DOHH2 (cell line): ENCODE measurements around the gene NEURL1.

Experiments
- H3F3A ChIP-seq: fragments of 200-600 bp; sonication (generic), shearing (Covaris generic); 2 replicates; pipeline ENCODE4 v1.6.0; 2016; ENCODE audit warnings: antibody characterized with exemption, mild to moderate bottlenecking; ENCODE audit not compliant: control insufficient read depth, insufficient read depth
- H3K27ac ChIP-seq: fragments of 200-600 bp; sonication (generic); 2 replicates; pipeline ENCODE4 v1.5.1; 2014; ENCODE audit warnings: low read depth, mild to moderate bottlenecking, low read length, moderate library complexity
- H3K27me3 ChIP-seq: fragments of 200-600 bp; sonication (generic); 2 replicates; pipeline ENCODE4 v1.6.1; 2014; ENCODE audit warnings: mild to moderate bottlenecking, low read length, mixed read lengths; ENCODE audit not compliant: control insufficient read depth
- H3K36me3 ChIP-seq: fragments of 200-600 bp; sonication (generic); 2 replicates; pipeline ENCODE4 v1.6.1; 2014; ENCODE audit warnings: mild to moderate bottlenecking, low read length, moderate library complexity, mixed read lengths; ENCODE audit not compliant: control insufficient read depth
- H3K4me1 ChIP-seq: fragments of 200-600 bp; sonication (generic); 2 replicates; pipeline ENCODE4 v1.6.1; 2014; ENCODE audit warnings: mild to moderate bottlenecking, low read length, mixed read lengths; ENCODE audit not compliant: control insufficient read depth
- H3K4me2 ChIP-seq: fragments of 200-600 bp; sonication (generic); 2 replicates; pipeline ENCODE4 v1.6.0; 2014; ENCODE audit warnings: mild to moderate bottlenecking, low read length, moderate library complexity
- H3K4me3 ChIP-seq: fragments of 200-600 bp; sonication (generic); 2 replicates; pipeline ENCODE4 v1.5.1; 2014; ENCODE audit warnings: mild to moderate bottlenecking, low read length, mixed read lengths
- H3K79me2 ChIP-seq: fragments of 200-600 bp; sonication (generic); 2 replicates; pipeline ENCODE4 v1.6.1; 2014; ENCODE audit warnings: mild to moderate bottlenecking, low read length, mixed read lengths; ENCODE audit not compliant: control insufficient read depth
- H3K9me2 ChIP-seq: fragments of 200-600 bp; sonication (generic); replicated peaks from 2 replicates; pipeline ENCODE4 v1.6.1; 2014; ENCODE audit warnings: mild to moderate bottlenecking, low read length, mixed read lengths; ENCODE audit not compliant: control insufficient read depth
- H3K9me3 ChIP-seq: fragments of 200-600 bp; sonication (generic); 2 replicates; pipeline ENCODE4 v1.6.1; 2014; ENCODE audit warnings: antibody characterized with exemption, low read length, mixed read lengths; ENCODE audit not compliant: control insufficient read depth, insufficient read depth
- H4K20me1 ChIP-seq: fragments of 200-600 bp; sonication (generic); 2 replicates; pipeline ENCODE4 v1.6.0; 2014; ENCODE audit warnings: low read depth, mild to moderate bottlenecking, antibody characterized with exemption, low read length, moderate library complexity; ENCODE audit not compliant: control insufficient read depth, insufficient read depth
- CTCF ChIP-seq: fragments of 200-600 bp; sonication (generic); IDR thresholded peaks from one replicate; pipeline ENCODE4 v1.5.1; 2014; ENCODE audit warnings: antibody characterized with exemption, mild to moderate bottlenecking, low read depth, low read length; ENCODE audit not compliant: poor library complexity, severe bottlenecking
- EZH2phosphoT487 ChIP-seq: fragments of 200-600 bp; sonication (generic); IDR thresholded peaks from 2 replicates; pipeline ENCODE4 v1.6.1; 2017; ENCODE audit warnings: borderline replicate concordance, mild to moderate bottlenecking, antibody characterized with exemption, low read length, moderate library complexity, mixed read lengths

The NEURL1 gene

GRCh38 chr10:103457896-103458583 is 35.5 kb upstream of the NEURL1 start:
- H3K4me2 ChIP-seq = no peak overlapping the region
- no peak overlapping the region for H3K27ac ChIP-seq
- H3K79me2 ChIP-seq = no peaks in the 10 kb centered on the region
- no peaks in the 10 kb centered on the region for H4K20me1 ChIP-seq
- no peaks in the 10 kb centered on the region for H3K27me3 ChIP-seq
- H3K4me1 ChIP-seq = peaks cover 30% of the 10 kb centered on the region
- no peak for TF ChIP-seq EZH2phosphoT487
- TF ChIP-seq CTCF = no peak
- no peak overlapping the region for H3K4me3 ChIP-seq
- no peaks in the 10 kb centered on the region for H3K9me3 ChIP-seq
- H3K36me3 ChIP-seq = no peaks in the 10 kb centered on the region
- H3K9me2 ChIP-seq = no peaks in the 10 kb centered on the region
- H3F3A ChIP-seq = peaks cover 10% of the 10 kb centered on the region

GRCh38 chr10:103458720-103459119 is 34.8 kb upstream of the NEURL1 start, which contains the start of gene CALHM1:
TSS of gene CALHM1 (minus strand) at chr10:103458900. CDS start at chr10:103458751, 149 bp downstream.
- H3F3A ChIP-seq = peaks cover 7% of the 10 kb centered on the region
- no peak for TF ChIP-seq EZH2phosphoT487
- TF ChIP-seq CTCF = no peak
- H3K9me2 ChIP-seq = no peaks in the 10 kb centered on the region
- H4K20me1 ChIP-seq = no peaks in the 10 kb centered on the region
- no peaks in the 10 kb centered on the region for H3K36me3 ChIP-seq
- H3K4me3 ChIP-seq = no peak within 1 kb of the TSS
- peaks cover 35% of the 10 kb centered on the region for H3K4me1 ChIP-seq
- no peaks in the 10 kb centered on the region for H3K27me3 ChIP-seq
- H3K79me2 ChIP-seq = no peaks in the 10 kb centered on the region
- no peaks in the 10 kb centered on the region for H3K9me3 ChIP-seq
- 0 out of 2 replicates have a peak within 1 kb of the TSS, but pooled peaks have one; percentile 19 for H3K4me2 ChIP-seq
- H3K27ac ChIP-seq = no peak within 1 kb of the TSS

GRCh38 chr10:103459615-103460014 is 33.9 kb upstream of the NEURL1 start:
- Histone ChIP-seq H3F3A (peaks cover 4% of the 10 kb centered on the region; the same call in 1 of the 2 replicates), H3K36me3 (no peaks in the 10 kb centered on the region), H3K4me3 (no peak overlapping the region), H3K9me2 (no peaks in the 10 kb centered on the region), H3K4me2 (no peak overlapping the region), H3K9me3 (no peaks in the 10 kb centered on the region), H3K27ac (no peak overlapping the region), H3K79me2 (no peaks in the 10 kb centered on the region), H4K20me1 (no peaks in the 10 kb centered on the region), H3K4me1 (peaks cover 41% of the 10 kb centered on the region), H3K27me3 (no peaks in the 10 kb centered on the region)
- TF ChIP-seq CTCF (no peak), EZH2phosphoT487 (no peak)
